GM19238 (cell line): ENCODE data around the gene TIAM1.

Source experiments
- DNase-seq: peaks from one replicate; pipeline ENCODE4 v3.0.0; 2011; ENCODE audit warnings: low spot score; ENCODE audit not compliant: insufficient read length

Gene TIAM1

GRCh38 chr21:31205412-31205811 is 138.6 kb downstream of the TIAM1 start:
- no peak for DNase-seq

DNA sequence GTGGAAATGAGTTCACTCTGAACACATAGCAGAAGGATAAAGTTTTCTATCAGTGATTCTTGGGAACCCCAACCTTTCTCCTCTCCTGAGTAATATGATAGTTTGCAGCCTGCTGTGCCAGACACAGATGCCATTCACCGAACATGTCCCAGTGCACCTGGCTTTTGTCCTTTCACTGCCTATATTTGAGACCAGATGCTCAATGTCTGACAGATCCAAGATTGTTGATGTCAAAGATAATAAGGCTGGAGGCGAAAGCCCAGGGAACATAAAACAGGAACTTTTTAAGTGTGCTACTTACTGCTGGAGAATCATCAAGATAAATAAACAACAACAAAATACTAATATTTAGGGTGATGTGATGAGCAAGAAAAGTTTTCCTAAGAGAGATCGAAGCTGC is 139.3 kb downstream of the TIAM1 start:
- DNase-seq: no peak

DNA sequence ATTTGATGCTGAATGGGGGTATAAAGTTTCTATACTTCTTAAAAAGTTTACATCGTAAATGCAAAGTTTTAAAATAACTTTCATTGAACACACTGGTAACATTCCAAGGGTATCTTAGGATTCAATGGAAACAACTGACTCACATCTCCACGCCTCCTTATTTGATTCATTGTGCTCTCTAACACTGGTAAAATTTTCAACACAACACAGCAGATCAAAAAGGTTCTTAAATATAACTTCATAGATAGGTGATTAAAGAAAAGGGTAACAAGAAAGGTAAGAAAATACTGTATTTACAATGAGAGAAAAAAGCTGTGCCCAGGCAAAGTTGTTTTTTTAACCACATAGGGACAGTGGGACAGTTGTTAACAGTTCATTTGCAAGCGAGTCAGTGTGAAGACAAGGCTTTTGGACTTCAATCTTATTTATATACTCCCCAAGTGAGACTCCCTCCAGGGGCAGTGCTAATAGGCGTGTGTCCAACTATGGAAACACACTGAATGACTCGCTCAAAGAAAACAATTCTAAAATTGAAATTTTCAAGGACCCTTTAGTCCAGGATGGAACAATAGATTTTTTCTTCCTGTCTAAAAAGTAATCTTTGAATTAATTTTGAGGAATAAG is 140.5 kb downstream of the TIAM1 start:
- DNase-seq: no peak

GRCh38 chr21:31201548-31201947 is 142.5 kb downstream of the TIAM1 start:
- peak; percentile 7 for DNase-seq

DNA sequence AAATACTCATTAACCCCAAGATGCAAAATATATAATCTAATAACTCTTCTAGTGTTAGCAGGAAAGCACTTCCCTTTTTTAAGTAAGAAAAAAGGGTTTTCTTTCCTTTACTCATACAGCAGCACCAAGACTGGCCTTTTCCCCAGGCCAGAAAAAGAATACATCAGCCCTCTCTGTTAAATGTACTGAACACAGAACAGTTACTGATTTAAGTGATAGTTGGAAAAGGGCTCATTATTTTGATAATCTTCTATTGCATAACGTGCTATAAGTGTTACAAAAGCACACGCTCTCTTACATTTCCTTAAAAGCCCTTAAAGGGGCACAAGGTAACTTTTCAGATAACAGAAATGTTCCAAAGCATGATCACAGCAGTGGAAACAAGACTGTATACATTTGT is 142.9 kb downstream of the TIAM1 start:
- no peak for DNase-seq

DNA sequence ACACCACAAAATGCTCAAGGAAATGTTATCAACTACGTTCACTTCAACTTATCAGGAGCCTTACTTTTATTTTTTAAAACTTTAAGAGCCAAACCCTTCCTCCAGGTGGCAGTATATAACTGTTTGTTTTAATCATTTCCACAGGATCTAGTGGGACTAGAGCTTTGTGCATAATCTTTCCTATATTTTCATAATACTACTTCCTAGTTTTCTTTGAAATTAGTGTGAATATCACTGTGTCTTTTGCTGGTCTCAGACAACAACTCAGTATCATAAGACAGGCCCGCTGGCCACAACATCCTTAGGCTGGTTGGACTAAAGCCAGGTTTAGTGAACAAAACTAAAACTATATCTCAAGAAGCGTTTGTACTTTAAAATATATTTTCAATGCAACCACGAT is 145.5 kb downstream of the TIAM1 start:
- no peak for DNase-seq

DNA sequence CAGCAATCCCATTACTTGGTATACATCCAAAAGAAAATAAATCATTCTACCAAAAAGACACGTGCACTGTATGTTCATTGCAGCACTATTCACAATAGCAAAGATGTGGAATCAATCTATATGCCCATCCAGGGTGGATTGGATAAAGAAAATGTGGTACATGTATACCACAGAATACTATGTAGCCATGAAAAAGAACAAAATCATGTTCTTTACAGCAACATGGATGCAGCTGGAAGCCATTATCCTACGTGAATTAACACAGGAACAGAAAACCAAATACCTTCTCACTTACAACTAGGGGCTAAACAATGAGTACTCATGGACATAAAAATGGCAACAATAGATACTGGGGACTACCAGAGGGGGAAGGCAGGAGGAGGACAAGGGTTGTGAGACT is 147.3 kb downstream of the TIAM1 start:
- DNase-seq: no peak

- DNase-seq: no peak
Observed at GRCh38 chr21:31195334-31196015, 148.6 kb downstream of the TIAM1 start.

DNA sequence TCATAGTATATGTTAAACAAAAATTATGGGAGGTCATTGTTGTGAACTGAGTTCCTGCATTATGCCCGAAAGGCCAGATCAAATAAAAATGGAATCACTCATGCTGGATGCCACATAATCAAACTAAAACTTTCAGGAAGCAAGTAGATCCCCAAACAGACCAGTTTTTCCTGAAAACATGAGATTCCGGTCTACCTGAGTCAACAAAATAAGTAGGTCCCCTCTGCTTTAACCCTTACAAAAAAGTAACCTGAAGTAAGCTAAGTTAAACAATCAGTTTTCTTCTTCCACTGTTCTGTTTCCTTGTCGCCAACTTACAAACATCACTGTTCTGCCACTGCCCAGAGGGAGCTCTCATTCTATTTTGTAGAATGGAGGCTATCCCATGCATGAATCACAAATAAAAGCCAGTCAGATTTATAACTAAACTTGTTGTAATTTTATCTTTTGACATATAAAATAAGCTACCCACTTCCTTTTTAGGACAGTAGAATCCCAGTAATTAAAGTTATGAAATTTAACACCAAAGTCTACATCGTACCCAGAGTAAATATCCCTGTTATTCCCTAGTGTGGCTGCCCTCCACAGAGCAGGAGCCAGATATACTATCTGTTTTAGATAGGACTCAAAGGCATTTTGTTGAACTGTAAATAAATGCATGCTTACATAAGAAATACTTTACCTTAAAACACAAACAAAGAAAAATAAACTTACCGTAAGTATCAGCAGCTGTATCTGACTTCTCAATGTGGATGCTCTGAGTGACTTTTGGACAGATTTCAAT is 149.4 kb downstream of the TIAM1 start:
- DNase-seq: no peak

GRCh38 chr21:31193761-31194160 is 150.3 kb downstream of the TIAM1 start:
- DNase-seq: no peak

- no peak for DNase-seq
Observed at GRCh38 chr21:31191553-31191952, 152.5 kb downstream of the TIAM1 start.

DNA sequence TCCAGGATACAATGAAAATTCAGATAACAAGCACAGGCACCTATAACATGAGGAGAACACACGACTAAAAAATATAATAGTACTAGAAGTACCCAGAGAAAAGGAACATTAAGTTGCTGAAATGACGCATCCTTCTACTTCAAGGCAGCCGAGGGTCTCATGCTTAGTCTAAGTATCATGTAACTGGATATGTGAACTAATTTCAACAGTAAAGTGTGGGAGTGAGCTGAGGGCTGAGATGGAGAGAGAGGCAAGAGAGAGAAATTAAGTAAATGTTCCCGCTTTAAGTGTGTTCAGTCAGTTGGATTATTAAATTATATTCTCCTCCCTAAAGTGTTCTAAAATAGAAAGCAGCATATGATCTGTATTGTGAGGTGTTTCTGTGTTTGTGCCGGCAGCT is 153.5 kb downstream of the TIAM1 start:
- no peak for DNase-seq

DNA sequence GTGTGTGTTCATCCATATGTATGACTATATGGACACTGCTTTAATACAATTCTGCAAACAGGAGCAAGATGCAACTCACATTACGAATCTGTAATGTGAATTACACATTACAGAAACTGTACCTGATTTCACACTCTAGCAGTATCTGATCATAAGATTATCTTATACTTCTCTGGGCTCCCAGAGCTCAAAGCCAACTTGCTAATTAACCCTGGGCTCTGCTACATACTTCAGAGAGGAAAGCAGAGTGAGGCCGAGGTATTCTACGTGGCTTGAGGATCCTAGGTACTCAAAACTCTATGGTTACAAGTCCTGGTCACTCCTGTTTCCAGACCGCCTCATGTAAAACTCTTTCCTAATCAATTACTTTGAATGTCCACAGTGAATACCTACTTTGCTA is 156.6 kb downstream of the TIAM1 start:
- no peak for DNase-seq

DNA sequence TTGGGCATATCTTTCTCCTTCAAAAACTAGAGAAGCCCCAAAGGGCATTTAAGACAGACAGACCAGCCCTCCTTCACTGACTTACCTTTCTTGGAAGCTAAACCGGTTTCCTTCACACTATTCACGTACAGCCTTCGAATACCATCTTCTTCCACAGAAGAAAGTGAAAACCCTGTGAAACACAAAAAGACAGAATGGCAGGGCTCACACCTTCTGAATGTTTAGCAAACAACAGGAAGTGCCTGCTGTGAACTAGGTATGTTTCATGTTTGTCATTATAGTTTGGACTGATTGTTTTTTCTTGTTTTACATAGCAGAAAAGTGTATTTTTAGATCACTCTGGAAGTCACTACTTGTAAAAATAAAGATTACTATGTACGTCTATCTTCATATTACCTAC is 157.1 kb downstream of the TIAM1 start:
- DNase-seq: no peak

DNA sequence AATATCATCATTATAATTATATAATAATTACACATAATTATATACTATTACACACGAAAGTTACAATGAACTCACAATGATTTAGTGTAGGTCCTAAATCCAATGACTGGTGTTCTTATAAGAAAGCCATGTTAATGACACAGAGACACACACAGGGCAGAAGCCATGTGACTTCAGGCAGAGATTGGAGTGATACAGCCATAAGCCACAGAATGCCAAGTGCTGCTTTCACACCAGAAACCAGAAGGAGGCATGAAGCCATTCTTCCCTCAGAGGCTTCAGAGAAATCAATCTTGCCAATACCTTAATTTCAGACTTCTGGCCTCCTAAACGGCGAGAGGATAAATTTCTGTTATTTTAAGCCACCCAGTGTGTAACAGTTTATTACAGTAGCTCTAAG is 158.4 kb downstream of the TIAM1 start:
- no peak for DNase-seq

GRCh38 chr21:31184876-31185275 is 159.2 kb downstream of the TIAM1 start:
- DNase-seq: no peak

GRCh38 chr21:31184459-31184858 is 159.6 kb downstream of the TIAM1 start:
- DNase-seq: no peak

DNA sequence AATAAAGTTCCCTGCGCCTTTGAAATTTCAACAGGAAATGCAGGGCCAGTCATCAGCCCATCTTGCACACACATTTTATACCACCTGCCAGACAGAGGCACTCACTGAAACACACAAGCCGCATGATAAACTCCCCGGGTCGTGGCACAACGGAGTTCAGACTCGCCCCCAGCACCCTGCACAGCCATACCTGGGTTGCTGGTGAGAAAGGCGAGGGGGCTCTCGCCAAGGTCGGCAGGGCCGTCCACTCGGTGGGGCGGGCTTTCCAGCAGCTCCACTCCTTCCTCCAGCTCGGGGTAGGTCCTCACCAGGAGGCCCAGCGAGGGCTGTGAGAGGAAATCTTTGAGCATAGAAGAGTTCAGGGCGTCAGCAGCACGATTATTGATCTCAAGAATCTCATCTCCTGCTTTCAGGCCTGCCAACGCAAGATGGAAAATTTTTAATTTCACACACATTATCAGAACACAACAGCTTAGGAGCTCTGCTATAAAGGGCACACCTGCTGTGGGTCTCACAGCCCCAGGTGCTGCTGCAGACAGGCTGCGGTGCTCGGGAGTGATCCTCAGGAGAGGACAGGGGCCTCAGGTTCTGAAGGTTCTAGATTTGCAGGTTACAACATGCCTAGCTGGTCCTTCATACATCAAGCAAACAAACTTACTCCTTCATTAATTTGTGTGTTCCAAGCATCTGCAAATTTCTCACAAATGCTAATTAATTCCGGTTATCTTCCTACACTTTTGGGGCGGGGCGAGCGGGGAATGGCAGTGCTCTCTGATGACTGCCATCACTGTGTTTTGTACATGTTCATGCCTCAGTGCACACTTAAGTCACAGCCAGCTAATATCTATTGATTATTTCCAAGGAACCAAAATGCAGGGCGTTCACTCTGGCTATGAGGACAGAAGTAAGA is 161.6 kb downstream of the TIAM1 start:
- DNase-seq: no peak

DNA sequence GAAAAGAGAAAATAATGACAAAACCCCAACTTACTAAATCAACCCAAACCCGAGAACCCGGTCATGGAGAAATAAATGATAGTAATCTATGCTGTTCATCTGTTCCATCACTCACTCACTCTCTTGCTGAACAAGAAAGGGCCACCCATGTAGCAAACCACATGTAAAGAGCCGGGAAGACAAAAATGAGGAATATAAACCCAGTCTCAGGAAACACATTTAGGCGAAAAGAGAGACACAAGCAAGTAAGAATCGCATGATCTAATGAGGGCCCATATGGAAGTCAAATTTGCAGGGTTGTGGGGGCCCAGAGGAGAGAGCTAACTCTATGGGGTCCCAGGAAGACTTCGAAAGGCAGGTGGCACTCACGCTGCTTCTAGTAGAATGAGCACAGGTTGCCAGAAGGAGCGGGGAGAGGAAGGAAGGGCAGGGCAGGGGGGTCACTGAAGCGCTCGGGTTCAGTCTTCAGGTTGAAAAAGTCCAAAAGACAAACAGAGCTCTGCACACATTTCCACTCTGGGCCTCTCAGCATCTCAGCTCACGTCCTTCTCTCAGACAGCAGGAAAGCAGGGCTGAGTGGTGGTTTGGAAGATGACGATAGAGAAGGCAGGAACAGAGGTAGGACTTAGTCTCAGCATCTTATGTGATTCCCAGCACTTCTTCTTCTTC is 162.8 kb downstream of the TIAM1 start:
- DNase-seq: no peak

GRCh38 chr21:31180256-31181081 is 163.6 kb downstream of the TIAM1 start:
- no peak for DNase-seq
